Germinal center (tissue), 1 donor: ENCODE results near the gene RBM33.
"Not testable (repeated sequence)": the region's sequence is repeated elsewhere in the genome, so short reads cannot be mapped to it uniquely, and the experiment has no call there.

ENCODE experiments used
- DNase-seq: peaks from one replicate; pipeline ENCODE4 v3.0.0; 2012; ENCODE audit warnings: mixed read lengths, low spot score

The RBM33 gene, protein sequence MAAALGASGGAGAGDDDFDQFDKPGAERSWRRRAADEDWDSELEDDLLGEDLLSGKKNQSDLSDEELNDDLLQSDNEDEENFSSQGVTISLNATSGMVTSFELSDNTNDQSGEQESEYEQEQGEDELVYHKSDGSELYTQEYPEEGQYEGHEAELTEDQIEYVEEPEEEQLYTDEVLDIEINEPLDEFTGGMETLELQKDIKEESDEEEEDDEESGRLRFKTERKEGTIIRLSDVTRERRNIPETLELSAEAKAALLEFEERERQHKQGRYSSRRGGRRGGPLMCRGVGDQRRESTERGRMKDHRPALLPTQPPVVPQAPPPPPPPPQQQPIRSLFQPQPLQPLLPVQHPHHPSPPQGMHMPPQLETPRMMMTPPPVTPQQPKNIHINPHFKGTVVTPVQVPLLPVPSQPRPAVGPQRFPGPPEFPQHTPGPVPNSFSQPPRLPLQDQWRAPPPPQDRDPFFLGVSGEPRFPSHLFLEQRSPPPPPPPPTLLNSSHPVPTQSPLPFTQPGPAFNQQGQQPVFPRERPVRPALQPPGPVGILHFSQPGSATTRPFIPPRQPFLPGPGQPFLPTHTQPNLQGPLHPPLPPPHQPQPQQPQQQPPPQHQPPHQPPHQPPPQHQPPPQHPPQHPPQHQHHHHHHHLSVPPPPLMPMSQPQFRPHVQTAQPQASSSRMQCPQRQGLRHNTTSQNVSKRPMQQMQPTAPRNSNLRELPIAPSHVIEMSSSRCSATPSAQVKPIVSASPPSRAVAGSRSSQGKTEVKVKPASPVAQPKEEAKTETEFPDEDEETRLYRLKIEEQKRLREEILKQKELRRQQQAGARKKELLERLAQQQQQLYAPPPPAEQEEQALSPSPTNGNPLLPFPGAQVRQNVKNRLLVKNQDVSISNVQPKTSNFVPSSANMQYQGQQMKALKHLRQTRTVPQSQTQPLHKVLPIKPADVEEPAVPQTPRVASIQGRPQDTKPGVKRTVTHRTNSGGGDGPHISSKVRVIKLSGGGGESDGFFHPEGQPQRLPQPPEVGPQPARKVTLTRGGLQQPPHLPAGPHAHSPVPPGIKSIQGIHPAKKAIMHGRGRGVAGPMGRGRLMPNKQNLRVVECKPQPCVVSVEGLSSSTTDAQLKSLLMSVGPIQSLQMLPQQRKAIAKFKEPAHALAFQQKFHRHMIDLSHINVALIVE

DNA sequence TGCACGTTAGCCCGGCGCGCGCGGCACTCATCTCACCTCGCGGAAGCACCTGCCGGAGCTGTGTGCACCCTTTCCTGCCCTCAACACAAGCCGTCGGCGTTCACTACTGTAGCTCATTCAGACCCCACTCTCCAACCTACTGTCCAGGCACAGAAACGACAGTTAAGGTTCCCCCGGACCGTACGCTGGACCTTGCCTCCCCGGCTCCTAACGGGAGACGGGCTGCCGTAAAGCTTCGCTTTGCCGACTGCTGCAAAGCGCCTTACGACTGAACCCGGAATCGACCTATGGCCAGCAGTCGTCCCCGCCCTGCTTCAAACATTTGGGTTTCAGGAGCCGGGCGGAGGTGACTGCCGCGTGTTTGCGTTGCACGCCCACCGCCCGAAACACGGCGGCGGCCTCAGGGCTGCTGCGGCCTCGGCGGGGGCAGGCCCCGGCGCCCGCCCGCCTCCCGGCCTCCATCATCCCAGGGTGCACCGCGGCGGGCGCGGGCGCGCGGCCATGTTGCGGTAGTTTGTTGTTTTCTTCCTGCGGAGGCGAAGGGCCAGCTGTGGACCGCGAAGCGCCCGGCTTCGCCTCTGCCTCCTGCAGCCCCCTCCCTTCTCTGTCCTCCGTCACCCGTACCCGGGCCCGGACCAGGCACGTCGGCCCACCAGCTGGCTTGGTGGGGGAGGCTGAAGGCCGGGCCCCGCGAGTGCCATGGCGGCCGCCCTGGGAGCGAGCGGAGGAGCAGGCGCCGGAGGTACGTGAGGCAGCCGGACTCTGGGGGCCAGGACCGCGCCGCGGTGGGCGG lies at the start of gene RBM33:
TSS of gene RBM33 (plus strand) at position 484 of the 793 bp plus-strand sequence. CDS start at position 700, 216 bp downstream.
- DNase-seq, result peak; percentile 86

DNA sequence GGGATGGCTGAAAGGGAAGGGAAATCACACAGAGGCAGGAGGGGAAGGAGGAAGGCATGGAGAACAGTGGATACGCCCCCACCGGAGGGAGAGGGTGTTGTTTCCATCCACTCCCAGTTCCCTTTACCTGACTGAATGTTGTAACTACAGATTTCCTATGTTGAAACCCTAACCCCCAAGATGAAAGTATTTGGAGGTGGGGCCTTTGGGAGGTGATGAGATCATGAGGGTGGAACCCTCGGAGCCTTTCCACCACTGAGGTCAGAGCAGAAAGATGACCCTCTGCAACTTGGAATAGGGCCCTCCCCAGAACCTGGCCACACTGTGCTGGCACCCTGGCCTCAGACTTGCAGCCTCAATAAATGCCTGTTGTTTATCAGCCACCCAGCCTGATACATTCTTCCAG lies 49.5 kb upstream of the RBM33 start:
- no peak for DNase-seq

DNA sequence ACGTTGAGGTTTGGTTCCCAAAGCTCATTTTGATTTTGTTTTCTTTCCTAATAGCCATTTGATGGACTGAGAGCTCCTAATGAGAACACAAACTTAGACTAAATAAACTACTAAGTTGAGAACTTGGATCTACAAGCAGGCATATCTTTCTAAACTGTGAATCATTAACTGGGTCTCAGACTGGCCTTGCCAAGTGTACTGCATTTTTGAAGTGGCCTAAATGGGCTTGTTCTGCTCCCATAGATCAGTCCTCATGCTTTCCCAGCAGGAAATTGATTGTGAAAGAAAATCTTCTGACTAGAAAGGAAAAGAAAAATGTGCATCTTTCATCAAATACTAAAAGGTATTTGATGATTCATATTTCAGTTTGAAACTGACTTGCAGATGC lies 46.7 kb upstream of the RBM33 start:
- DNase-seq, result no peak

DNA sequence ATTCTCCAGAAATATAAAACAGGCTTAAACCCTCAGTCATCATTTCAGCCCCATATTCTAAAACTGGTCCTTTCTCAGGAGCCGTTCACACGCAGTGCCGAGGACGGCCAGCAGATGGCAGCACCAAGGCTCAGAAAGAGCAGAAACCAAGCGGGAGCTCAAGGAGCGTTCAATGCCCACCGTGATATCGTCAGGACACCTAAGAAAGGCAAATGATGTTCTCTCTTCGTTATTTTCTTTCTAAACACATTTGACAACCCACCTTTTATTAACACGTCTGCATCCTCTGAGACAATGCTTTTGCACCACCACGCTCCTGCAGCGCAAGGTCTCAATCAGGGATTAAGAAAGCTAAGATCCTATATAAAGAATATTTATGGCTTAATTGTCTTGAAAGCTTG lies 45.7 kb upstream of the RBM33 start:
- peak; percentile 72 for DNase-seq

DNA sequence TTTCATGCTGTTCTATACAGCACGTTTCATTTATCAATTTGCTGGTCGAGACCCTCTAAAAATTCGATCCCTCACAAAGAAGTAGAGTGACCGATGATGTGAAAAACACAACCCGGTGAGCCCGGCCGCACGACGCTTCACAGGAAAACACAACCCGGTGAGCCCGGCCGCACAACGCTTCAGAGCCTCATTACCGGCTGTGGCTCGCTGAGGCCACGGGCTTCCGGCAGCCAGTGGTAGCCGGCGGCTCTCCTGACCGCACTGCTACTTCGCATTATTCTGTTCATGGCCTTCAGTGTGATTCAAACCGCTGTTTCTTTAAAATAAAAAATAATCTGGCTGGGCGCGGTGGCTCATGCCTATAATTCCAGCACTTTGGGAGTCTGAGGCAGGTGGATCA lies 42.3 kb upstream of the RBM33 start:
- DNase-seq, result no peak

DNA sequence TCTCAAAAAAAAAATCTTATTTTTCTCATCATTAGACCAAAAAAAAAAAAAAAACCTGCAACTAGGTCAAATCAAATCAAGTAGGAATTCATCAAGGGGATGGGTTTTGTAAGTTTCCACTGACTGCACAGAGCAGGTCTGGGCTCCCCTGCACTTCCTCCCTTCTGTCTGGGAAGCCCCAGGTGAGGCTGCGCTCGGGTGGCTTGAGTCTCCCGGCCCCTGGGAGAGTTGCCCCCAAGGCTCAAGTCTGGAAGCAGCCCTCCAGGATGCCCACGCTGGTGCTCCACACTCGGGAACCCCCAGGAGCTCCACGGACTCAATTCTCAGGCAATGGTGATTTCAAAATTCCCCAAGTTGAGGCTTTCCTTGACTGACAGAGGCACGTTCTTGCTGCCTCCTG lies 41.7 kb upstream of the RBM33 start:
- DNase-seq, result no peak

DNA sequence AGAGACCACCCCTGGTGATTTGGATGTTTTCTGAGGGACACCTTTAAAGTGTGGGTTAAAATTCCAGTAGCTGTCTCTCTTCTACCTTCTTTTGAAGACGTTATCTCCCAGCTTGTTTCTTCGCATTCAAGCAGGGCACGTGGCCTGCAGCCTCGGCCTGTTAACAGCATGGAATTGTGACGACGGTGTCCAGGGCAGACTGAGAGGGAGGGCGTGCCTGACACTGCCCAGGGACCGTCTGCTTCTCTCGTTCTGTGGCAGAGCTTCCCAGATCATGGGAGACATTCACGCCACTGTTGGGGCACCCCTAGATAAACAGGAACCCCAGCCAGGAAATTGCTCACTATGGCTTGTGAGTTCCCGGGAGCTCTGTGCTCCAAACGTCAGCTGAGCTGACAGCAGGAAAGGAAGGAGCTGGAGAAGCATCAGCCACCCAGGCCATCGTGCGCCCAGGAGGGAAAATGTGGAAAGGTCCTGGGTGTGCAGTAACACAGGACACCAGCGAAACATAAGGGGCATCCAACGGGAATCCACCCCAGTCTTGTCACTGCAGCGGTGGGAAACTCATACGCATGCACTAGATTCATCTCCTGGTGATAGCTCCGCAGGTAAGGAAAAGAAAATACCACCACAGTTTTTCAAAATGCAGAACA lies 41.1 kb upstream of the RBM33 start:
- no peak for DNase-seq

DNA sequence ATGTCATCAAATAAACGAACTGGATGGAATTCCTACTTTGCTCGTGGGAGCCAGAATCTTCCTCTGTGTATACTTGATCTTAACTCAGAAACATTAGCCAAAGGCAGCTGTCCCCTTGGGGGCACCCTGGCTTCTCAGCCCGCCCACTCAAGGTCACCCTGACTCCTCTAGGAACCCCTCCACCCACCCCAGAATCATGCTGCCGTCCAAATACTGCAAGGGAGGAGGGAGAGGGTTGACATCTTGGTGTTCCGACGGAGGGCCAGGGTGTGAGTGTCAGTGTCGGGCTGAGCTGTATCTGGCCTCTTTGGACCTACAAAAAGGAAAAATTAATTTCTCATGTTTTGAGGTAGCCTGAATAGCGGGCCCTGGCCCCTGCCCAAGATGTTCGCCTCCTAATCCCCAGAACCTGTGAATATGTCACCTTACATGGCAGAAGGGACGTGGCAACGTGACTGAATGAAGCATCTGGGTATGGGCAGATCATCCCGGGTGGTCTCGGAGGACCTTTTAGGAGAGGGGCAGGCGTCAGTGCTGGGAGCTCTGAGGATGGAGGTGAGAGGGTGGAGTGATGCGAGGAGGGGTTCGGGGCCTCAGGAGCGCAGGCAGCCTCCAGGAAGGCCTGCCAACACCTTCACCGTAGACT lies 40.5 kb upstream of the RBM33 start:
- no peak for DNase-seq

DNA sequence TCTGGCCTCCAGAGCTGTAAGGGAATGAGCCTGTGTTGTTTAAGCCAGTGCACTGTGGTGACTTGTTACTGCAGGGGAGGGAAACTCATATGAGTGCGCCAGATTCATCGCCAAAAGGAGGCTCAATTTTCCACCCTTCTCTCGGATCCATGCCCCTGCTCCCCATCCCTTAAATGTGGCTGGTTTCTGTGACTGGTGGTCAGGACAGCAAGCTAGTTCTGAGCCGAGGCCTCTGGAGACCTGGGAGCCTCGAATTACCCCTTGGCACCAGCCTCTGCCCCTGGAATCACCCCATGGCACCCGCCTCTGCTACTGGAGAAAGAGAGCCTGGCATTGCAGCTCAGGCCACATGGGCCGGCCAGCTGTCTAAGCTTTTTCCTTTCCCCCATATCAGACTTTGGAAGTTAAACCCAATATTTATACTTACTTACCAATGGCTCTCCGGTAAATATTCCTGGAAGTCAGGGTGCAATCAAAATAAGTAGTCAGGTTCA lies 39.9 kb upstream of the RBM33 start:
- DNase-seq, result no peak

DNA sequence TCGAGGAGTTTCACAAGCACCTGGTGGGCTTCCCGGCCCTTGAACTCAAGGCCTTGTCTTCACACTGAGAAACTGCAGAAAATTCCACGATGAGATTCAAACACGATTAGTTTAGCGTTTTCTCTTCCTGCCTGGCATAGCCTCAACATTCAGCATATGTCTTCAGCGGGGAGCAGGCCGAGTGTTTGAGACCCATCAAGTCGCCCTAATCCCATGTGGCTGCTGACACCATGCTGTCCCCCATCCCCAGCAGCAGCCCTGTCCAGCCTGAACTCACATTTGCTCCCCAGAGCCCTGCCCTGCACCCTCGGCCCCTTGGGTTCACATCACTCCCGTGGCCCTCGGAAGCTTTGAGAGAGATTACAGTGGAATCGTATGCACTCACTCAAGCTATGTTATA lies 35.3 kb upstream of the RBM33 start:
- no peak for DNase-seq

DNA sequence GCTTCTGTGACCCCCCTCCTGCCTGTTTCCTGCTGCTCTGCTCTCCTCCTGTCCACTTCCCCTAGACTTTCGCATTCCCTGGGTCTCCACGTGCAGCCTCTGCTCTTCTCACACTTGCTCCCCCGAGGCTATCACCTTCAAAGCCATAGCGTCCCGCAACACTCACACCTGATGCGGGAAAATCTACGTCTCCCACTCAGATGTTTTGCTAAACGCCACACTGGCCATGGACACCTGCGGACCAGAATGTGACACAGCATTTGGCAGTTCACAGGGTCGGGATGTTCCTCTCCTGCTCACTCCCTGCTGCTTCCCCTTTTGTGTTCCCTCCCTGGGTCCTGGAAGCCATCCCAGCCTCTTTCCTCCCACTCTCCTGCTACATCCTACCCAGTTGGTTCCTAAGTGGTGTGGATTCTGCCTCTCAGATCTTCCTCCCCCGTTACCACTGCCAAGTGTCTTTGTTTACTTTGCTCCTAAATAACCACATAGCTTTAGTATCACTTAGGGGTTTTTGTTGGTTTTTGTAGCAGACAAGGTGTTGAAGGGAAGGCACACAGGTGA lies 33.7 kb upstream of the RBM33 start:
- no peak for DNase-seq

DNA sequence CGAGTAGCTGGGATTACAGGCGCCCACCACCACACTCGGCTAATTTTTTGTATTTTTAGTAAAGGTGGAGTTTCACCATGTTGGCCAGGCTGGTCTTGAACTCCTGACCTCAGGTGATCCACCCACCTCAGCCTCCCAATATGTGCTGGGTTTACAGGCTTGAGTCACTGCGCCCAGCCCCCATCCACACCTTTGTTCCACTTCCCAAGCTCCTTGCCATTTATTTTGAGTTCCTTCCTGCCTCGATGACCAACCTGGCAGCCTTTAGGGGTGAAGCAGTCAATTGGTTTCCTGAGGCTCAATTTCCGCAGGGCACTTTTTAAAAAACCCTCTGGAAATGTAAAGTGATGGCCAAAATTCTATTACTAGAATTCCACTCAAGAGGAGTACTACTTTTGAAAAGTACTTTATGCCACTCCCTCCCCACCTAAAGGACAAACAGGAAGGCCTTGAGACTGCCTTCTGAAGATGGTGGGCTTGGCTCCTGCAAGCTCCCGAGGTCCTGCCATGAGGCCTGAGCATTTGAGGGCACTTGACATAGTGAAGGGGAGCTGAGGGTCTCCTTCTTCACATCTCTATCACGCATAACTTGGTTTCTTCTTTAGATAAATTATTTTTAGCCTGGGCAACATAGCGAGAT lies 32.5 kb upstream of the RBM33 start:
- DNase-seq, result no peak

DNA sequence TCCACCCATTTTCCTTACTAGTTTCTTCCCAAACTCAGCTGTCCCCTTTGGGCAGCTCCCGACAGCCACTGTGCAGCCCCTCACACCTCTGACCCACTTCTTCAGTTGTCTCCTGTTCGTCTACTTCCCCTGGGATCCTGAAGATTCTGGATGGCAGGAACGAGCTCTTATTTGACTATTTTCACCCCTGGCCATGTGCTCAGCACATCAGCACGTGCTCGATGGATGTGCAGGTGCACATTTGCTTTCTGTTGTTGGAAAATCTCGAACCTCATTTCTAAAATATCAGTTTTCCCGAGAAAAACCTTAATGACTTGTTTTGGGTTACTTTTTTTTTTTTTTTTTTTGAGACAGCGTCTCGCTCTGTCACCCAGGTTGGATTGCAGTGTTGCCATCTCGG lies 31.8 kb upstream of the RBM33 start:
- DNase-seq, result no peak

DNA sequence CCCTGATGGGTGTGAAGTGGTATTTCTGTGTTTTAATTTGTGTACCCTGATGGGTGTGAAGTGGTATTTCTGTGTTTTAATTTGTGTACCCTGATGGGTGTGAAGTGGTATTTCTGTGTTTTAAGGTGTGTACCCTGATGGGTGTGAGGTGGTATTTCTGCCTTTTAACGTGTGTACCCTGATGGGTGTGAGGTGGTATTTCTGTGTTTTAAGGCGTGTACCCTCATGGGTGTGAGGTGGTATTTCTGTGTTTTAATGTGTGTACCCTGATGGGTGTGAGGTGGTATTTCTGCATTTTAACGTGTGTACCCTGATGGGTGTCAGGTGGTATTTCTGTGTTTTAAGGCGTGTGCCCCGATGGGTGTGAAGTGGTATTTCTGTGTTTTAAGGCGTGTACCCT lies 29.4 kb upstream of the RBM33 start:
- not testable (repeated sequence) for DNase-seq

DNA sequence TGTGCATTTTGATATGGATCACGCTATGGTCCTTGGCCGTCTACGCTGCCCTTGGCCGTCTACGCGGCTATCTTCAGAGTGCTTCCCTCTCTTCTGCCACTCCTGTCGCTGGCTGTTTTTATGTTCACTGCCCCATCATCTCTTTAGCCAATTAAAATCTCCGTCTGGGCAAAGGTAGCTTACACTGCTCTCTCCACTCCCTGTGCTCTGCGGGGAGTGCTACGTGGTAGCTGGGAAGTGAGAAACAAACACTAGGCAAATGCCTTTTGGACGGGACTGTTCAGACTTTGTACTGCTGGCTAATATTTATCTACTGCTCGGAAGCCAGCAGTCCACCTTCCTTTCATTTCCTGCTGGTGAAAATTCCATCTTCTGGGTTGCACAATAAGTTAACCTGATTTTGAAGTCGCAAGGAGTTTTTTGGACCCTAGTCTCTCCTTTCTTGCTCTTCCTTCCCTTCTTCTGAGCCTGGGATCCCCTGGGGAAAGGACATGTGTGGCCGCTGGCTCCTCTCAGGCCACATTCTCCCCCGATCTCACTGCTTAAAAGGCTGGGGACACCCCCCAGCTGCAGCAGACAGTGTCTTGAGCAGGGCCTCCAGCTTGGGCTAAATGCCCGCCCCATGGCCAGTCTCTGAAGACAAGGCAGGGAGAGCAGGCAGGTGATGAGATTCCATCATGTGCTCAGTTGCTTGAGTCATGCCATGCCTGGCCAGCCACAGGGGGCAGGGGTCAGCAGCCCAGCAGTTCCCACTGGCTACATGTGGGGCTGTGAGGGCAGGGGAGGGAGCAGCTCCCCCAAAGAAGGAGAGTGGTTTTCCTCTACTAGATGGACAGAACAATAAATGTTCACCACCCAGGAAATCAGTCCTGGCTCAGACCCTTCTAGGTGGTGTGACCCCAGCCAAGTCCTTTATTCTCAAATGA lies 25.5 kb upstream of the RBM33 start:
- DNase-seq, result no peak

DNA sequence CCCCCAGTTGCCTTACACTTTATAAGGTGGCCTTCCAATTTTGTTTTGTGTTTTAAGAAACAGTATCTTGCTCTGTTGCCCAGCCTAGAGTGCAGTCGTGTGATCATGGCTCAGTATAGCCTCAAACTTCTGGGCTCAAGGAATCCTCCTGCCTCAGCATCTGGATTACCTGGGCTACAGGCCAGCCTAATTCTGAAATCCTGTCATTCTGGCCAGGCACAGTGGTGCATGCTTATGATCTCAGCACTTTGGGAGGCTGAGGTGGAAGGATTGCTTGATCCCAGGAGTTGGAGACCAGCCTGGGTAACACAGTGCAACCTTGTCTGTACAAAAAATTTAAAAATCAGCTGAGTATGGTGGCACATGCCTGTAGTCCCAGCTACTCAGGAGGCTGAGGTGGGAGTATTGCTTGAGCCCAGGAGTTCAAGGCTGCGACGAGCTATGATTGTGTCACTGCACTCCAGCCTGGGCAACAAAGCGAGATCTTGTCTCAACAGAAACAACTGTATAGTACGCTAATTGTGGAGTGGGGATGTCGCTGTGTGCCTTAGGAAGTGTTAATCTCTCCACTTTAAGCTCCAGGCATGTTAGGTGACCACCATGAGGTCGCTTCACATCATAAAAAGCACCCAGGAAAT lies 24.7 kb upstream of the RBM33 start:
- DNase-seq, result no peak

DNA sequence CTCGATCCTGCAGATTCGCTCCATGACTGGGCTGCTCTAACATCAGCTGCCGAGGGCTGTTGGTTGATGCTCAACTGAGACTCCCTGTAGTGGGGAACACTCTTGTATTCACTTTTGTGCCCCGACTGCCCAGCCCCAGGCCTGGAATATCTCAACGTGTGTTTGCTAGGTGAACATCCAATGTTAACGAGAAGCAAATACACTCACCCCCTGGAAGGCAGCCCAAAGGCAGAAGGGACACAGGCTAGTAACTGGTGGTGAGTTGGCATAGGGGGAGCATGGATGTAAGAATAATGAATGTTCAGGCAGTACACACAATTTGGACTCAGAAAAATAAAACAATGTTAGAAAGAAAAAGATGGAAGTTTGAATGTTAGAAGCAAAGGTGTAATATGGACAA lies 24.0 kb upstream of the RBM33 start:
- no peak for DNase-seq

DNA sequence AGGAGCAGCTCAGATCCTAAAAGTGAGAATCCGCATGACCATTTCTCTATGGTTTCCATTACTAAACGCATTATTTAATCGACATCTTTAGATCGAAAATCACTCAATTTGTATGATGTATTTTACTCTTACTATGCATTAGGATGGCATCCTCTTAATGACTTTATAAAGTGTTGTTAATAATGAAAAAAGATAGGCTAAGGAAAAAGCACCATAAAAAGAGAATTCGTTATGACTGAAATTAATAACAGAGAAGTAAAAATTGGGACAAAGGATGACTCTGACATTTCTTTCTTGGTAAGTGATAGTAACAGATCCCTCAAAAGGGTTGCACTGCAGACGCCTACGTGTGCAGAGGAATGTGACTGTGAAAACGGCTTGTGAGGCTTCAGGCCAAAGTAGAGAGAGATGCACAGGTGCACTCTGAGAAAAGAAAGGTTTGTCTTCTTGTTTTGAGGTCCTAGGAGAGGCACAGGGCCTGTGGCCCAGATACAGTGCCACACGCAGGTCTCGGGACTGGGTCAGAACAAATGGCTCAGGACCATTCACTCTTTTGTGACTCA lies 23.0 kb upstream of the RBM33 start:
- DNase-seq, result no peak
